BJ (cell line): ENCODE data around the gene HOXC13. TPM values are rescaled to one million over a fixed set of nuclear protein-coding genes. Genes with fewer than 3 reads are reported as not detected.

Experiments
- CTCF ChIA-PET: fragments of 350-600 bp; formaldehyde crosslinking; extraction: SDS; loops from one replicate; lab custom pipeline; 2021; ENCODE audit warnings: antibody characterized with exemption, inconsistent platforms; lab: Yijun Ruan, JAX
- POLR2A ChIA-PET: fragments of 300-600 bp; sonication (Branson Sonifier 250); formaldehyde crosslinking; extraction: SDS; loops from one replicate; lab custom pipeline; 2021; ENCODE audit warnings: antibody characterized with exemption; lab: Charles Lee
- DNase-seq: peaks from one replicate; pipeline ENCODE4 v3.0.0-alpha.2; 2011; ENCODE audit warnings: low read depth
- H3K27me3 ChIP-seq: 2 replicates; pipeline ENCODE4 v1.6.0; 2011; ENCODE audit warnings: low read length; ENCODE audit not compliant: control insufficient read depth, insufficient read depth
- H3K36me3 ChIP-seq: 2 replicates; pipeline ENCODE4 v1.5.1; 2011; ENCODE audit warnings: low read length; ENCODE audit not compliant: control insufficient read depth, insufficient read depth
- H3K4me3 ChIP-seq: 2 replicates; pipeline ENCODE4 v1.5.1; 2011; ENCODE audit warnings: low read depth, mild to moderate bottlenecking, control low read depth, low read length
- CTCF ChIP-seq: IDR thresholded peaks from 2 replicates; pipeline ENCODE4 v1.5.1; 2011; ENCODE audit warnings: low read depth, mild to moderate bottlenecking, control low read depth, inconsistent platforms, low read length, moderate library complexity; ENCODE audit not compliant: insufficient read depth
- polyA plus RNA-seq: library from polyadenylated mRNA; depleted of rRNA; stranded (reverse); fragments of >200 nt; gene quantifications from 2 replicates; pipeline ENCODE4 v1.2.3, GENCODE V29; 2011

The HOXC13 gene
- polyA plus RNA-seq, 1 experiment: 1.0 TPM

GRCh38 chr12:53929527-53929926, 9.1 kb upstream of the HOXC13 start:
- POLR2A ChIA-PET: no interaction called here
- peaks cover 72% of the 10 kb centered on the region for H3K27me3 ChIP-seq
- DNase-seq: no peak
- no peak for TF ChIP-seq CTCF
- no peaks in the 10 kb centered on the region for H3K36me3 ChIP-seq
- CTCF ChIA-PET: interaction anchor here (1.0 to 1.5 kb wide), 4 partner anchors 34 to 183 kb away, joined by 3 to 4 read pairs (median 3); no protein-coding TSS in a partner anchor
- H3K4me3 ChIP-seq: no peak overlapping the region

GRCh38 chr12:53930591-53931255, 7.9 kb upstream of the HOXC13 start:
- DNase-seq: no peak
- H3K36me3 ChIP-seq: no peaks in the 10 kb centered on the region
- no peak overlapping the region for H3K4me3 ChIP-seq
- CTCF ChIA-PET: interaction anchor here (1.0 to 1.5 kb wide), 4 partner anchors 14 to 139 kb away, joined by 3 read pairs; no protein-coding TSS in a partner anchor
- no peak for TF ChIP-seq CTCF
- H3K27me3 ChIP-seq: peaks cover 79% of the 10 kb centered on the region
- POLR2A ChIA-PET: no interaction called here

- TF ChIP-seq CTCF: no peak
- POLR2A ChIA-PET: no interaction called here
- Histone ChIP-seq H3K4me3 (no peak overlapping the region), H3K36me3 (no peaks in the 10 kb centered on the region), H3K27me3 (peaks cover 81% of the 10 kb centered on the region)
- no peak for DNase-seq
- CTCF ChIA-PET: interaction anchor here (0.9 to 1.2 kb wide), 4 partner anchors 12 to 189 kb away, joined by 3 read pairs; no protein-coding TSS in a partner anchor
These were observed 6.6 kb upstream of the HOXC13 start for GRCh38 chr12:53931844-53932581.

GRCh38 chr12:53932915-53933314, 5.7 kb upstream of the HOXC13 start:
- DNase-seq: no peak
- no peak overlapping the region for H3K4me3 ChIP-seq
- no peaks in the 10 kb centered on the region for H3K36me3 ChIP-seq
- peaks cover 80% of the 10 kb centered on the region for H3K27me3 ChIP-seq
- TF ChIP-seq CTCF: no peak
- POLR2A ChIA-PET: no interaction called here
- CTCF ChIA-PET: no interaction called here
